Activated T-helper 17 cell treated with anti-CD3 and anti-CD28 coated beads, Interleukin-2, amount 50 U/mL, for 72 hours (primary cell): ENCODE measurements around the gene GHDC. TPM values are rescaled to one million over a fixed set of nuclear protein-coding genes. Genes with fewer than 3 reads are reported as not detected.

Source experiments
- total RNA-seq, 2 donors: library from RNA; stranded (reverse); gene quantifications; one replicate each; pipeline ENCODE4 v1.2.3, GENCODE V29; 2022

The GHDC gene
- total RNA-seq, 2 donors from 2014 or later: 19.6 to 24.5 TPM

Other genes starting within 250 kb of the GHDC start
- 10 to 100 TPM; 51.4 to 82.9 TPM for gene CNP, start 227.7 kb downstream of the GHDC start, total RNA-seq
- gene DNAJC7, start 177.1 kb downstream of the GHDC start, total RNA-seq: 100 to 1,000 TPM in 1 of 2 donors, 10 to 100 TPM in 1; 79.5 to 118 TPM
- gene NKIRAS2, start 174.4 kb downstream of the GHDC start, total RNA-seq: 10 to 100 TPM; 12.0 to 14.9 TPM
- under 1 TPM; 0.06 to 0.32 TPM for gene C17orf113, start 143.9 kb downstream of the GHDC start, total RNA-seq
- gene ZNF385C, start 96.0 kb downstream of the GHDC start, total RNA-seq: under 1 TPM; 0.15 to 0.48 TPM
- 10 to 100 TPM; 12.0 to 19.1 TPM for gene DHX58, start 81.8 kb downstream of the GHDC start, total RNA-seq
- 10 to 100 TPM; 32.8 to 44.2 TPM for gene KAT2A, start 73.1 kb downstream of the GHDC start, total RNA-seq
- under 1 TPM in 1 of 2 donors, not detected in 1; 0.13 TPM for gene HSPB9, start 71.7 kb downstream of the GHDC start, total RNA-seq
- 10 to 100 TPM; 30.4 to 77.7 TPM for gene RAB5C, start 39.5 kb downstream of the GHDC start, total RNA-seq
- under 1 TPM; 0.95 to 0.99 TPM for gene KCNH4, start 13.4 kb downstream of the GHDC start, total RNA-seq
- gene HCRT, start 9.0 kb downstream of the GHDC start, total RNA-seq: not detected
- 100 to 1,000 TPM; 124 to 255 TPM for gene STAT5B, start 81.9 kb upstream of the GHDC start, total RNA-seq
- 100 to 1,000 TPM; 133 to 305 TPM for gene STAT5A, start 94.0 kb upstream of the GHDC start, total RNA-seq
- gene STAT3, start 193.9 kb upstream of the GHDC start, total RNA-seq: 100 to 1,000 TPM; 179 to 429 TPM
- gene CAVIN1, start 228.8 kb upstream of the GHDC start, total RNA-seq: 1 to 10 TPM; 2.5 to 6.1 TPM